NOMO-1 treated with DMSO at 0.1 percent for 48 hours (cell line): ENCODE measurements around the gene MT1A.
A peak's percentile ranks its signal among the peaks of the same experiment; 100 is the strongest.
"Not testable (repeated sequence)": the region's sequence is repeated elsewhere in the genome, so short reads cannot be mapped to it uniquely, and the experiment has no call there.

Source experiments
- DNase-seq: peaks from one replicate; lab custom pipeline; 2025; ENCODE audit not compliant: unreplicated experiment; lab: John Stamatoyannopoulos, UW

MT1A gene

GRCh38 chr16:56610017-56610608, 28.4 kb upstream of the MT1A start:
- DNase-seq, result peak; percentile 51

- no peak for DNase-seq
Observed at GRCh38 chr16:56610609-56611111, 27.8 kb upstream of the MT1A start.

- DNase-seq, result no peak
Observed at GRCh38 chr16:56611281-56611833, 27.1 kb upstream of the MT1A start.

- DNase-seq, result no peak
Observed at GRCh38 chr16:56613706-56614105, 24.8 kb upstream of the MT1A start.

GRCh38 chr16:56614549-56614991, 23.9 kb upstream of the MT1A start:
- no peak for DNase-seq

GRCh38 chr16:56615353-56615752, 23.1 kb upstream of the MT1A start:
- DNase-seq, result no peak

GRCh38 chr16:56616608-56617211, 21.8 kb upstream of the MT1A start:
- DNase-seq, result no peak

- DNase-seq, result peak; percentile 26
Observed at GRCh38 chr16:56617212-56618085, 21.0 kb upstream of the MT1A start.

- no peak for DNase-seq
Observed at GRCh38 chr16:56618138-56618537, 20.3 kb upstream of the MT1A start.

- no peak for DNase-seq
Observed at GRCh38 chr16:56620339-56620897, 18.0 kb upstream of the MT1A start.

- not testable (repeated sequence) for DNase-seq
Observed at GRCh38 chr16:56621665-56622445, 16.6 kb upstream of the MT1A start.

GRCh38 chr16:56623184-56623583, 15.3 kb upstream of the MT1A start:
- DNase-seq, result not testable (repeated sequence)

- no peak for DNase-seq
Observed at GRCh38 chr16:56623637-56624036, 14.8 kb upstream of the MT1A start.

GRCh38 chr16:56625140-56625942, 13.1 kb upstream of the MT1A start, which contains the start of gene MT1E:
MT1E (plus strand) TSS chr16:56625781; CDS start chr16:56625852, 71 bp downstream.
- DNase-seq, result peak; percentile 87

- DNase-seq, result no peak
Observed at GRCh38 chr16:56625943-56626654, 12.4 kb upstream of the MT1A start.

GRCh38 chr16:56626685-56627084, 11.8 kb upstream of the MT1A start:
- DNase-seq, result no peak

- DNase-seq, result no peak
Observed at GRCh38 chr16:56628486-56629350, 9.7 kb upstream of the MT1A start.

GRCh38 chr16:56629531-56629930, 8.9 kb upstream of the MT1A start:
- DNase-seq, result no peak
